Thoracic aorta (tissue), 2 donors: ENCODE results near the gene LMO1. TPM values are rescaled to one million over a fixed set of nuclear protein-coding genes. Genes with fewer than 3 reads are reported as not detected.

ENCODE experiments used
- ATAC-seq: fragments of 150-250 bp; one replicate; pipeline ENCODE4 v1.8.0; 2017; ENCODE audit warnings: low read depth; ENCODE audit not compliant: insufficient number of reproducible peaks, low FRiP score
- DNase-seq: peaks from one replicate; pipeline ENCODE4 v3.0.0-alpha.2; 2020; ENCODE audit warnings: low spot score
- H3K27ac ChIP-seq, 2 donors: fragments of 200-600 bp; sonication (generic); 1 replicate in 1 of 2; 2 replicates in 1 of 2; pipeline ENCODE4 v1.5.1; 2016; ENCODE audit warnings: mild to moderate bottlenecking in 2 of 2, moderate library complexity in 2 of 2
- H3K27me3 ChIP-seq: fragments of 200-600 bp; sonication (generic); replicated peaks from 2 replicates; pipeline ENCODE4 v1.6.0; 2016; ENCODE audit warnings: mild to moderate bottlenecking; ENCODE audit not compliant: insufficient read depth
- H3K36me3 ChIP-seq: fragments of 200-600 bp; sonication (generic); one replicate; pipeline ENCODE4 v1.5.1; 2016
- H3K4me1 ChIP-seq, 2 donors: fragments of 200-600 bp; sonication (generic); 1 replicate in 1 of 2; 2 replicates in 1 of 2; pipeline versions ENCODE4 v1.5.1 to v1.6.0; 2016; ENCODE audit warnings: low read depth in 2 of 2, mild to moderate bottlenecking in 1 of 2; ENCODE audit not compliant: control insufficient read depth in 1 of 2
- H3K4me3 ChIP-seq: fragments of 200-600 bp; sonication (generic); 2 replicates; pipeline ENCODE4 v1.5.1; 2016; ENCODE audit warnings: mild to moderate bottlenecking
- H3K9me3 ChIP-seq: fragments of 200-600 bp; sonication (generic); 2 replicates; pipeline ENCODE4 v1.5.1; 2016
- CTCF ChIP-seq: fragments of 200-600 bp; sonication (generic); IDR thresholded peaks from one replicate; pipeline ENCODE4 v1.5.1; 2019; ENCODE audit warnings: antibody characterized with exemption
- total RNA-seq, 2 donors: library from RNA; depleted of rRNA; stranded (reverse); fragments of >200 nt; gene quantifications; one replicate each; pipeline versions ENCODE4 v1.1.0 to v1.2.3, GENCODE V29; 2016

Gene LMO1
- total RNA-seq, 2 donors from 2014 or later: not detected

DNA sequence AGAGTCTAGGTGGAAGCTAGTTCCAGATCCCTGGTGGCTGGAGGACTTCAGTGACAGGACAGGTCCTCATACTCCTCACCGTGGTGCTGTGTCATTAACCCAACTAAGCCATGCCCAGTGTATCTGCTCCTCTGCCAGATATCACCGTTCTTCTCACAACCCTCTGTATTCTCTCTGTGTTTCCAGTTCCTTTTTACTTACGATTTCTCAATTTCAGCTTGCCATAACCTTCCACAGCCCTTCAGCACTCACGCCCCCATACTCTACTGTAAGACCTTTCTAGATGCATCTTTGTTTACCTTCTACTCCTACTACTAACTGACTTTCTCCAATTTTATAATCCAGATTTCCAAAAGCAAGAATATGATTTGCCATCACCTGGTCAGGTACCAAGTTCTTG lies 68.7 kb downstream of the LMO1 start:
- Histone ChIP-seq H3K9me3 (no peaks in the 10 kb centered on the region), H3K4me3 (no peak overlapping the region), H3K27me3 (no peaks in the 10 kb centered on the region), H3K36me3 (no peaks in the 10 kb centered on the region), H3K27ac (no peak overlapping the region), H3K4me1 (no peaks in the 10 kb centered on the region)
- ATAC-seq (no peak), DNase-seq (no peak)
- TF ChIP-seq CTCF: no peak

DNA sequence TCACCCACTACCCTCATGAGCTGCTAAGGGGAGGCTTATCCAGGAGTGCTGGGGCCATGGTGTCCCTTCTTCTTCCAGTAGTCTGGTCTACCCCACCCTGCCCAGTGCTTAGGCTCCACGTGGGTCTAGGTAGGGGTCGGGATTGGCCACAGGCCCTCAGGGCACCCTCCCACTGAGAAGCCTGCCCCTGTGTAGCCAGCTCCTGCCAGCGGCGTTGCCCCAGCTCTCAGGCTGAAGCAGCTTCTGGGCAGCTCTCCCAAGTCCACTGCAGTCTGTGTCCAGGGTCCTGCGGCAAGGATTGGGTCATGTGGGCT lies 70.8 kb downstream of the LMO1 start:
- Histone ChIP-seq H3K9me3 (no peaks in the 10 kb centered on the region), H3K4me1 (no peaks in the 10 kb centered on the region), H3K27ac (no peak overlapping the region), H3K4me3 (no peak overlapping the region), H3K36me3 (no peaks in the 10 kb centered on the region), H3K27me3 (no peaks in the 10 kb centered on the region)
- DNase-seq: no peak
- ATAC-seq: no peak
- TF ChIP-seq CTCF: no peak

DNA sequence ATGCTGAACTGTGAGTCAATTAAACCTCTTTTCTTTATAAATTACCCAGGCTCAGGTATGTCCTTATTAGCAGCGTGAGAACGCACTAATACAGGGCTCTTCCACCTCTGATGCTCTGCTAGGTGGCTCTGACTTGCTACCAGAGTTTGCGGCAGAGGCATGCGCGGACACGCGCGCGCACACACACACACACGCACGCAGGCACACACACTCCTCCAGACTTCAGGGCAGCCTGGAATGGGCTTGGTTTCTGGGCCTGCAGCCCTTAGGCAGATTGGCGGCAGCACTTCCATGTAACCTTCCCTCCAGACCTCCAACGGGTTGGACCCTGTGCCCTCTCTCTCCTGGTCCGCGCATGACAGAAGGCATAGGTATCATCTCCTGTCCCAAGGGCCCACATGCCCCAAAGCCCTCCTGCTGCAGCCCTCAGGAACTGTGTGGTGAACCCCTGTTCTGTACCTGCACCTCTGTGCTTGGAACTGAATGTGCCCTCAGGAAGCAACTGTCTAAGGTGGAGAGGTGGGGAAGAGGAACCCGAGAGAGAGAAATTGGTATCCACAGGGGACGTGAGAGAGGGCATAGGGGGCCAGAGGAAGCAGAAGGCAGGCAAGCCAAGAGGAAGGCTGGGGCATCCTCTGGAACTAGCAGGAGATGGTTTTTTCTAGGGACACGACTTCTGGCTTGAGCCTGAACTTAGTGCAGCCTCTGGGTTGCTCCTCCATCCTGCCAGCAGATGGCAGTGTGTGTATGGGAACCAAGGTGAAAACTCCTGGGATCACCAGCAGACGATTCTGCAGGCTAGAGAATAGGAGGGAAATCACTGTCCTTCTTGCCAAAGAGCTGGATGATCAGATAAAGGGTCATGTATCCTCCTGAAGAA lies 71.4 kb downstream of the LMO1 start:
- ATAC-seq (no peak), DNase-seq (no peak)
- Histone ChIP-seq H3K4me3 (no peak overlapping the region), H3K27ac (no peak overlapping the region), H3K27me3 (no peaks in the 10 kb centered on the region), H3K36me3 (no peaks in the 10 kb centered on the region), H3K9me3 (no peaks in the 10 kb centered on the region), H3K4me1 (no peaks in the 10 kb centered on the region)
- peak; percentile 63 for TF ChIP-seq CTCF

GRCh38 chr11:8190431-8190830 lies 73.2 kb downstream of the LMO1 start:
- H3K27ac ChIP-seq: no peak overlapping the region
- H3K9me3 ChIP-seq: no peaks in the 10 kb centered on the region
- H3K4me3 ChIP-seq: no peak overlapping the region
- H3K27me3 ChIP-seq: no peaks in the 10 kb centered on the region
- no peaks in the 10 kb centered on the region for H3K36me3 ChIP-seq
- DNase-seq (no peak), ATAC-seq (no peak)
- TF ChIP-seq CTCF: no peak
- no peaks in the 10 kb centered on the region for H3K4me1 ChIP-seq

DNA sequence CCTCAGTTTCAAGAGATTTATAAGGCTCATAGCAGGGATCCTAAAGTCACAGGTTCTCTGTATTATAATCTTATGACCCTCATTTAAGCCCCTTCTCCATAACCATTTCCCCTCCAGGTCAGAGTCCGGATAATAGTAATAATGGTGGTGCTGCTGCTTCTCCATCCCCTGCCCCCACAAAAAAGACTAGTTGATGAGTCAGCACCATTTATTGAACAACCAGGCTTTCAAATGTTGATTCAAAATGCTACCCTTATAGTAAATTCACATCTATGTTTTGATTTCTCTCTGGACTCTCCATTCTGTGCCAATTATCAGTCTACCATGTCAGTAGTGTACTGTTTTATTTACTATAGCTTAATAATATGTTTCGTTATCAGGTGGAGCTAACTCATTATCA lies 77.2 kb downstream of the LMO1 start:
- Histone ChIP-seq H3K27me3 (no peaks in the 10 kb centered on the region), H3K4me1 (no peaks in the 10 kb centered on the region), H3K27ac (no peak overlapping the region), H3K9me3 (no peaks in the 10 kb centered on the region), H3K4me3 (no peak overlapping the region), H3K36me3 (no peaks in the 10 kb centered on the region)
- TF ChIP-seq CTCF: no peak
- no peak for ATAC-seq
- DNase-seq: no peak
